GM12891 (cell line): ENCODE measurements around the gene WIPF1.

ENCODE experiments used
- POLR2A ChIP-seq: IDR thresholded peaks from 2 replicates; pipeline ENCODE4 v1.6.1; 2011; ENCODE audit warnings: low read depth, low read length, control low read depth
- POLR2AphosphoS5 ChIP-seq: IDR thresholded peaks from 2 replicates; pipeline ENCODE4 v1.6.1; 2011; ENCODE audit warnings: low read depth, low read length, control low read depth
- TAF1 ChIP-seq: IDR thresholded peaks from 2 replicates; pipeline ENCODE4 v1.6.1; 2011; ENCODE audit warnings: low read depth, low read length, control low read depth

- TF ChIP-seq POLR2AphosphoS5: no peak
- TF ChIP-seq TAF1: no peak
- no peak for TF ChIP-seq POLR2A
These were observed 53.4 kb downstream of the WIPF1 start for GRCh38 chr2:174544156-174544555.
